ENCODE measurements around the gene AHDC1.

- no peak for TF ChIP-seq PATZ1 (CRISPR knock-in tag; IDR thresholded peaks at IDR 0.05; ENCODE audit: borderline replicate concordance)
- TF ChIP-seq ARNTL (CRISPR knock-in tag; IDR thresholded peaks at IDR 0.05; ENCODE audit: borderline replicate concordance, low read depth): no peak
- no peak for TF ChIP-seq CSDC2 (CRISPR knock-in tag; IDR thresholded peaks at IDR 0.05)
- no peak for TF ChIP-seq RARB (CRISPR knock-in tag; IDR thresholded peaks at IDR 0.05)
- TF ChIP-seq ZNF8 (CRISPR knock-in tag; IDR thresholded peaks at IDR 0.05): no peak
Measured at GRCh38 chr1:27584453-27584852, 19.5 kb downstream of the AHDC1 start.

All from SK-N-SH treated with all-trans-retinoic acid at 6 μM for 48 hours (cell line).